ENCODE results near the gene BCAS1. TPM values are rescaled to one million over a fixed set of nuclear protein-coding genes. Genes with fewer than 3 reads are reported as not detected.

BCAS1 gene
- total RNA-seq (2014; rRNA removed) = 0.06 TPM in 1 of 2 replicates, not detected in the other
- 0.01 TPM for polyA plus RNA-seq (2012)

- DNase-seq (ENCODE audit: low read depth) = no peak
Measured at GRCh38 chr20:54070187-54070987, at the start of gene BCAS1. Gene BCAS1, minus strand, starts transcription at chr20:54070594. Its CDS starts 11,876 bp downstream, at chr20:54058718.

GRCh38 chr20:54119744-54120143, 49.4 kb upstream of the BCAS1 start:
- DNase-seq (ENCODE audit: low read depth) = no peak

GRCh38 chr20:54118220-54119001, 48.0 kb upstream of the BCAS1 start:
- no peak for DNase-seq (ENCODE audit: low read depth)

- no peak for DNase-seq (ENCODE audit: low read depth)
Measured at GRCh38 chr20:54116550-54117235, 46.3 kb upstream of the BCAS1 start.

GRCh38 chr20:54115172-54115854, 44.9 kb upstream of the BCAS1 start:
- DNase-seq (ENCODE audit: low read depth) = peak; percentile 43

GRCh38 chr20:54114109-54114508, 43.7 kb upstream of the BCAS1 start:
- no peak for DNase-seq (ENCODE audit: low read depth)

- no peak for DNase-seq (ENCODE audit: low read depth)
Measured at GRCh38 chr20:54113566-54113965, 43.2 kb upstream of the BCAS1 start.

- DNase-seq (ENCODE audit: low read depth) = no peak
Measured at GRCh38 chr20:54112221-54112884, 42.0 kb upstream of the BCAS1 start.

GRCh38 chr20:54111460-54111859, 41.1 kb upstream of the BCAS1 start:
- no peak for DNase-seq (ENCODE audit: low read depth)

- DNase-seq (ENCODE audit: low read depth) = no peak
Measured at GRCh38 chr20:54110457-54110856, 40.1 kb upstream of the BCAS1 start.

- no peak for DNase-seq (ENCODE audit: low read depth)
Measured at GRCh38 chr20:54110041-54110440, 39.6 kb upstream of the BCAS1 start.

GRCh38 chr20:54108817-54109216, 38.4 kb upstream of the BCAS1 start:
- DNase-seq (ENCODE audit: low read depth) = no peak

- DNase-seq (ENCODE audit: low read depth) = no peak
Measured at GRCh38 chr20:54108326-54108642, 37.9 kb upstream of the BCAS1 start.

GRCh38 chr20:54107600-54108325, 37.4 kb upstream of the BCAS1 start:
- DNase-seq (ENCODE audit: low read depth) = no peak

- DNase-seq (ENCODE audit: low read depth) = no peak
Measured at GRCh38 chr20:54107181-54107580, 36.8 kb upstream of the BCAS1 start.

GRCh38 chr20:54106162-54106561, 35.8 kb upstream of the BCAS1 start:
- DNase-seq (ENCODE audit: low read depth) = no peak

- no peak for DNase-seq (ENCODE audit: low read depth)
Measured at GRCh38 chr20:54105653-54106052, 35.3 kb upstream of the BCAS1 start.

- DNase-seq (ENCODE audit: low read depth) = no peak
Measured at GRCh38 chr20:54104781-54105180, 34.4 kb upstream of the BCAS1 start.

GRCh38 chr20:54103762-54104600, 33.6 kb upstream of the BCAS1 start:
- no peak for DNase-seq (ENCODE audit: low read depth)
